Esophagus squamous epithelium (tissue), 4 donors: Measurements from ENCODE around the gene LRRC4C.

Source experiments
- CTCF ChIP-seq, 6 experiments: fragments of 450-650 bp in 4 of 6; fragments of 200-600 bp in 2 of 6; sonication (generic) in 2 of 6; IDR thresholded peaks; one replicate each; pipeline ENCODE4 v1.5.1; 2016 to 2019; ENCODE audit warnings: antibody characterized with exemption in 6 of 6, mild to moderate bottlenecking in 4 of 6, moderate library complexity in 4 of 6
- POLR2A ChIP-seq, 4 donors: fragments of 450-650 bp; IDR thresholded peaks; one replicate each; pipeline ENCODE4 v1.6.1; 2017; ENCODE audit warnings: antibody characterized with exemption in 4 of 4, mild to moderate bottlenecking in 4 of 4, moderate library complexity in 3 of 4

- TF ChIP-seq POLR2A (IDR thresholded peaks at IDR 0.05) (no peak), CTCF (IDR thresholded peaks at IDR 0.05) (no peak)
These were observed 1067.8 kb downstream of the LRRC4C start for GRCh38 chr11:40391679-40392078.
